Prostate gland (tissue), 2 donors: ENCODE data around the gene FOXJ1.

Experiments used
- POLR2A ChIP-seq: fragments of 450-650 bp; IDR thresholded peaks from one replicate; pipeline ENCODE4 v1.6.1; 2016; ENCODE audit warnings: antibody characterized with exemption, mild to moderate bottlenecking
- POLR2AphosphoS5 ChIP-seq: sonication (generic); formaldehyde crosslinking; IDR thresholded peaks from one replicate; pipeline ENCODE4 v1.6.1; 2017; ENCODE audit warnings: antibody characterized with exemption
- TF ChIP-seq, protein P1 (sequence below), 4 experiments: fragments of 200-600 bp in 2 of 4; fragments of 450-650 bp in 2 of 4; sonication (generic) in 2 of 4; IDR thresholded peaks; 1 replicate in 3 of 4; 2 replicates in 1 of 4; pipeline ENCODE4 v1.5.1; 2016 to 2019; ENCODE audit warnings: antibody characterized with exemption in 4 of 4, mild to moderate bottlenecking in 2 of 4, moderate library complexity in 2 of 4

DNA sequence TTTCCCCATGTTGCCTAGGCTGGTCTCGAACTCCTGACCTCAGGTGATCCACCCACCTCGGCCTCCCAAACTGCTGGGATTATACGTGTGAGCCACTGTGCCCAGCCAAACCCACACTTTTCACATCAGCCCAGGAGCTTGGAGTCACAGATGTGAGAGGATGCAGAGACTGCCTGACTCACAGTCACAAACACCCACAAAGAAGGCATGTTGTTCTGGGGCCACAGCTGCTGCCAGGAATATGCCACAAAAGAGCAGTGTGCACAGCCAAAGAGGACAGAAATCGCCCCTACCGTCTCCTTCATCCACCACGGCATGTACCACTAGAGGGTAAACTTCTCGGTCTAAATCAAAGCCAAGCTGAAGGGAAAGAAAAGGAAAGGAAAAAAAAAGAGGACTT lies 25.1 kb upstream of the FOXJ1 start:
- TF ChIP-seq, protein P1, sequence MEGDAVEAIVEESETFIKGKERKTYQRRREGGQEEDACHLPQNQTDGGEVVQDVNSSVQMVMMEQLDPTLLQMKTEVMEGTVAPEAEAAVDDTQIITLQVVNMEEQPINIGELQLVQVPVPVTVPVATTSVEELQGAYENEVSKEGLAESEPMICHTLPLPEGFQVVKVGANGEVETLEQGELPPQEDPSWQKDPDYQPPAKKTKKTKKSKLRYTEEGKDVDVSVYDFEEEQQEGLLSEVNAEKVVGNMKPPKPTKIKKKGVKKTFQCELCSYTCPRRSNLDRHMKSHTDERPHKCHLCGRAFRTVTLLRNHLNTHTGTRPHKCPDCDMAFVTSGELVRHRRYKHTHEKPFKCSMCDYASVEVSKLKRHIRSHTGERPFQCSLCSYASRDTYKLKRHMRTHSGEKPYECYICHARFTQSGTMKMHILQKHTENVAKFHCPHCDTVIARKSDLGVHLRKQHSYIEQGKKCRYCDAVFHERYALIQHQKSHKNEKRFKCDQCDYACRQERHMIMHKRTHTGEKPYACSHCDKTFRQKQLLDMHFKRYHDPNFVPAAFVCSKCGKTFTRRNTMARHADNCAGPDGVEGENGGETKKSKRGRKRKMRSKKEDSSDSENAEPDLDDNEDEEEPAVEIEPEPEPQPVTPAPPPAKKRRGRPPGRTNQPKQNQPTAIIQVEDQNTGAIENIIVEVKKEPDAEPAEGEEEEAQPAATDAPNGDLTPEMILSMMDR (IDR thresholded peaks at IDR 0.05): no peak
- TF ChIP-seq POLR2A: no peak
- peak; percentile 11 for TF ChIP-seq POLR2AphosphoS5
